ENCODE measurements around the gene ZFHX2.

GRCh38 chr14:23486036-23486435 lies 65.5 kb downstream of the ZFHX2 start:
- TF ChIP-seq CTCF (IDR thresholded peaks at IDR 0.05) = no peak
- no peak for TF ChIP-seq ZFX (IDR thresholded peaks at IDR 0.05; ENCODE audit: borderline replicate concordance)
